Uterus (tissue), 2 donors: ENCODE results near the gene RRP1.

Experiments used
- POLR2A ChIP-seq, 2 donors: fragments of 450-650 bp; IDR thresholded peaks; one replicate each; pipeline ENCODE4 v1.6.1; 2016; ENCODE audit warnings: antibody characterized with exemption in 2 of 2, mild to moderate bottlenecking in 1 of 2, moderate library complexity in 1 of 2
- TF ChIP-seq, protein P1 (sequence below), 4 experiments: fragments of 200-600 bp in 2 of 4; fragments of 450-650 bp in 2 of 4; sonication (generic) in 2 of 4; IDR thresholded peaks; one replicate each; pipeline ENCODE4 v1.5.1; 2016 to 2019; ENCODE audit warnings: antibody characterized with exemption in 4 of 4, mild to moderate bottlenecking in 2 of 4, moderate library complexity in 1 of 4

DNA sequence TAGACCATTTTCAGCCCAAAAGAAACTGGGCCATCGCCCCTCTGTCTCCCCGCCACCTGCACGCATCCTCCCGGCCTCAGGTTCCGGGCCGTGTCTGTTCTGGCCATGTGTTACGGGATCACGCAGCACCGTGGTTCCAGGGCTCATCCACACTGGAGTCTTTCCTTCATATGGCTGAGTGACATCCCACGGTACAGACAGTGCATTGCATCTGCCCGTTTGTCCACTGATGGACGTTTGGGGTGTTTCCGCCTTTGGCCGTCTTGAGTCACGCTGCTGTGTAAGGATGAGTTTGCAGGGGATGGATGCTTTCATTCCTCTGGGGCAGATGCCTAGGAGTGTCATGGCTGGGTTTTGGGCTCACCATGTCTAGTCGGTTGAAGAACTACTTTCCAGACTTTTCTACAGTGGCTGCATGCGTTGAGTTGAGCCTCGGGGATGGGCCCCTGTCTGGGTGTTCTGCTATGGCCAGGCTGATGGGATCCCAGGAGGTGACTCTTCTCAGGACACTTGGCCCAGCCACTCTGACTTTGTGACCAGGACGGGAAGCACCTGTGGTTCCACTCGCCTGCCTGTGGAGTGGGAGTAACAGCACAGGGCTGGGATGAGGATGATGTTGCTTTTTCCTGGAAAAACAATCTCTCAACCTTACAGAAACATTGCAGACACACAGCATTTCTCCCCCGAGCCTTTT lies 16.8 kb downstream of the RRP1 start:
- TF ChIP-seq, protein P1, sequence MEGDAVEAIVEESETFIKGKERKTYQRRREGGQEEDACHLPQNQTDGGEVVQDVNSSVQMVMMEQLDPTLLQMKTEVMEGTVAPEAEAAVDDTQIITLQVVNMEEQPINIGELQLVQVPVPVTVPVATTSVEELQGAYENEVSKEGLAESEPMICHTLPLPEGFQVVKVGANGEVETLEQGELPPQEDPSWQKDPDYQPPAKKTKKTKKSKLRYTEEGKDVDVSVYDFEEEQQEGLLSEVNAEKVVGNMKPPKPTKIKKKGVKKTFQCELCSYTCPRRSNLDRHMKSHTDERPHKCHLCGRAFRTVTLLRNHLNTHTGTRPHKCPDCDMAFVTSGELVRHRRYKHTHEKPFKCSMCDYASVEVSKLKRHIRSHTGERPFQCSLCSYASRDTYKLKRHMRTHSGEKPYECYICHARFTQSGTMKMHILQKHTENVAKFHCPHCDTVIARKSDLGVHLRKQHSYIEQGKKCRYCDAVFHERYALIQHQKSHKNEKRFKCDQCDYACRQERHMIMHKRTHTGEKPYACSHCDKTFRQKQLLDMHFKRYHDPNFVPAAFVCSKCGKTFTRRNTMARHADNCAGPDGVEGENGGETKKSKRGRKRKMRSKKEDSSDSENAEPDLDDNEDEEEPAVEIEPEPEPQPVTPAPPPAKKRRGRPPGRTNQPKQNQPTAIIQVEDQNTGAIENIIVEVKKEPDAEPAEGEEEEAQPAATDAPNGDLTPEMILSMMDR (IDR thresholded peaks at IDR 0.05) = no peak
- TF ChIP-seq POLR2A (IDR thresholded peaks at IDR 0.05) = no peak
